ENCODE results near the gene ZNF559.

Gene ZNF559

DNA sequence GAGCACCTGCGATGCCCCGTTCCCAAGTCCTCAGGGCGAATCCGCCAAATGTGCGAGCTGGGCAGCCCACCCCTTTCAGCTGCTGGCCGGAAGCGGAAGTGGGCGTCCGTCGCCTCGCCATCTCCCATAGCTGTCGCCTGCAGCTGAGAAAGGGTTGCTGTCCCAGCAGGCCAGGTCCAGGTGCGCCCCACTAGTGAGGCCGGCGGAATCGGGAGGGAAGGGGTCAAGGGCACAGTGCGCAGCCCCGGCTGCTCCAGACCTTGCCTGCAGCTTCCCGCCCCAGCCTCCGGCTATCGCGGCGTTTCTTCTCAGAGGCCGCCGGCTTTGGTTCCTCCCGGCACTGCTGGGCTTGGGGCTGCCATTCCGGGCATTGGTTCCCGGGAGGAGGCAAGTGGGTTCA is 38.9 kb downstream of the ZNF559 start, which contains the start of gene ZNF177:
TSS of gene ZNF177 (plus strand) at position 109 of the 400 bp plus-strand sequence. CDS start 15,299 bp downstream, outside the sequence.
- DNase-seq: no peak

DNA sequence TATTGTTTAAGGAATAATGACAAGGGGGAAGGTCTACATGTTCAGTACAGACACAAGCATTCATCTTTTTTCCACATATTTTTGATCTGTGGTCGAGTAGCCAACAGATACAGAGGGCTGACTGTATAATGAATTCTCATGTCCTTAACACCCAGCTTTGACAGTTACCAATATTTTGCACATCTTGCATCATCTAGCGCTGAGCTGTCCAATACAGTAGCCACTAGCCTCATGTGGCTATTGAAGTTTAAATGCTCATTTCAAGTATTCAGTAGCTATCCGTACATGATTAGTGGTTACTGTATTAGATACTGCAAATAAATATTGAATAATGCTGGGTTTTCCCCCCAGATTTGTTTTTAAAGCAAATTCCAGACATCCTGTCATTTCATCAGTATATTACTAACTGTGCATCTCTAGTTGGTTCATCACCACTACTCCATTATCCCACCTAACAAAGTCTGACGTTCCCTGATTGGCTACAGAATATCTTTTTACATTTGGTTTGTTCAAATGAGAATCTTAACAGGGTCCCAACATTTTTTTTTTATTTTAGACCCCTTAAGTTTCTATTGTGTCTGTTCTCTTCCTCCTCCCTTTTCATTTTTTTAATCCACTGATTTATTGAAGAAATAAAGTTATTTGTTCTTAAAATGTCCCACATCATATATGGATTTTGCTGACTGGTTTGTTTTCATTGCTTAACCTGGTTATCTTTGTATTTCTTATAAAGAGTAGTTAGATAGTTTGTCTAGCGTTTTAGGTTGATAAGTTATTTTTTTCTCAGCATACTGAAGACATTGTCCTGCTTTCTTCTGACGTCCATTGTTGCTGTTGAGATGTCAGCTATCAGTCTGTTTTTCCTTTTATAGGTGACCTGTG is 47.0 kb downstream of the ZNF559 start:
- no peak for DNase-seq

DNA sequence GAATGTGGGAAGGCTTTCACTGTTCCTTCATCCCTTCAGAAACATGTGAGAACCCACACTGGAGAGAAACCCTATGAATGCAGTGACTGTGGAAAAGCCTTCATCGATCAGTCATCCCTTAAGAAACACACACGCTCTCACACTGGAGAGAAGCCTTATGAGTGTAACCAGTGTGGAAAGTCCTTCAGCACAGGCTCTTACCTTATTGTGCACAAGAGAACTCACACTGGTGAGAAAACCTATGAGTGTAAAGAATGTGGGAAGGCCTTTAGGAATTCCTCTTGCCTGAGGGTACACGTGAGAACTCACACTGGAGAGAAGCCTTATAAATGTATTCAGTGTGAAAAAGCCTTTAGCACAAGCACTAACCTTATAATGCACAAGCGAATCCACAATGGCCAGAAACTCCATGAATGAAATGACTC is 57.4 kb downstream of the ZNF559 start:
- DNase-seq: no peak

Measured in RPMI8226 (cell line).